Measurements from ENCODE around the gene STAT5B.
A peak's percentile ranks its signal among the peaks of the same experiment; 100 is the strongest.

The STAT5B gene

DNA sequence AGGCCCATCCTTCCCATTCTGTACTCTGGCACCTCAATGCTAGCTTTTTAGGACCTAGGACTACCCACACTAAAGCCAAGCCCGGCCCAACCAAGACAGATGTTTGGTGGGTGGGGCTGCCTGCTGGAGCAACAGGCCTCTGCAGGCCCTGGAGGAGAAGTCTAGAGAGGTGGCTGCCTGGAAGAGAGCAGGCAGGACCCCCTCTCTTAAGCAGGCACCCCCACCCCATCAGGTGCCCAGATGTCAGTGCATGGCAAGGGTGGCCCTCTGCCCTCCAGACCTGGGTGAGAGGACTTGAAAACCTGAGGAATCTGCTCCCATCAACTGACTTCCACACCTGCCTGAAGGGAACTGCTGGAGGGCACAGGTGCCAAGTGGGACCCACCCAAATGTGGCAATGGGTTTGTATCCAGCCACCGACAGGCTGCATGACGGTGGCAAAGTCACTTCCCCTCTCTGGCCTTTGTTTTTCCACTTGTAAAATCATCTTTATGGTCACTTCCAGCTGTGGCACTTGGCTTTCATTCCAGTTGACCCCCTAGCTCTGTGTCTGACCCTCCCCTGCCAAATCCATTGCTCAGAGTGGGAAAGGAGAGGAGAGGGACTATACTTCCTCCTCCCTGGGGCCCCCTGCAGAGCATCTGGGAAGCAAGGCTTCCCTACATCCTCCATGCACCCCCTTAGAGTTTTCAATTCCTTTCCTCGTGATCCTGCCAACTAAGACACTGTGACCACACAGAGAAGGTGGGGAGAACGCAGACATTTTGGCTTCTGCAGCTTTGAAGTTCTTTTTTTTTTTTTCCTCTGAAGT, 10.4 kb upstream of the STAT5B start:
- DNase-seq (ENCODE audit: low read depth in 1 of 2, low spot score in 1 of 2) = no peak

DNA sequence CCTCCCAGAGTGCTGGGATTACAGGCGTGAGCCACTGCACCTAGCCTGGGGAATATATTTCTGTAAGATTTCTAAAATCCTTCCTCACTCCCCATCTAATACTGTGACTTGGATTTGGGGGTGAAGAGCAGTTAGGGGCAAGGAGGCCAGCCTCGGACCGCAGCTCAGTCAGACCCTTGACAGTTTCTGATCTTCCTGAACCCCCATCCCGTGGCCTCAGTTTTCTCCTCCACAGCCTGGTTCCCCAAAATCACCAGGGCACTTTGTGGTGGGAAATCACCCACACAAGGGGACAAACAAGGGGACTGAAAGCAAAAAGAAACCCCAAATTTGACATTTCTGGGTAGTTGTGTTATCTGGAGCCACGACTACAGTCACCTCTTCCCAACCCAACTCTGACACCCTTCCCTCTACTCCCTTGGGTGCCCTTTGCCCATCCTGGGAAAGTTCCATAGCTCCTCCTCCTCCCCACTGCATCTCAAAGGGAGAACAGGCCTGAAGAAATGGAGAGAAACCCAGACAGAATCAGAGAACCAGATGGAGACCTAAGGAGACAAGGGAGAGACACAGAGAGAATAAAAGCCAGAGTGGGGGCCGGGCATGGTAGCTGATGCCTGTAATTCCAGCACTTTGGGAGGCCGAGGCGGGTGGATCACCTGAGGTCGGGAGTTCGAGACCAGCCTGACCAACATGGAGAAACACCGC, 9.3 kb upstream of the STAT5B start:
- DNase-seq (ENCODE audit: low read depth in 1 of 2, low spot score in 1 of 2) = no peak

DNA sequence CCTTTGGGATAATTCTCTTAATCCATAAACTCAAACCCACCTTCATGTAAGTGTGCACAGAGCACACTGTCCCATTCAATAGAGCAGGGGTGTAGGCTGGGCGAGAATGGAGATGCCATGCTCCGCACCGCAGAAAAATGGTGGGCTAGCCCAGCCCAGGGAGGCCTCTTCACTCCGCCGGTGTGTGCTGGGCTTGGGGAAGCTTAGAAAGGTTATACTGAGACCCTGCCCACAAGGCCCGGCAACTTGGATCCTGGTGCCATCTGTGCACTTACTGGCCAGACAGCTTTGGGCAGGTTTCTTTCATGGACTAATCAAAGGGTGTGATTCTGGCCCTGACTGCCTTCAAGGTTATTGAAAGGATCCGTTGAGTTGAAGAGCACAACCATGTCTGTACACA, 8.4 kb upstream of the STAT5B start:
- DNase-seq (ENCODE audit: low read depth in 1 of 2, low spot score in 1 of 2) = no peak

DNA sequence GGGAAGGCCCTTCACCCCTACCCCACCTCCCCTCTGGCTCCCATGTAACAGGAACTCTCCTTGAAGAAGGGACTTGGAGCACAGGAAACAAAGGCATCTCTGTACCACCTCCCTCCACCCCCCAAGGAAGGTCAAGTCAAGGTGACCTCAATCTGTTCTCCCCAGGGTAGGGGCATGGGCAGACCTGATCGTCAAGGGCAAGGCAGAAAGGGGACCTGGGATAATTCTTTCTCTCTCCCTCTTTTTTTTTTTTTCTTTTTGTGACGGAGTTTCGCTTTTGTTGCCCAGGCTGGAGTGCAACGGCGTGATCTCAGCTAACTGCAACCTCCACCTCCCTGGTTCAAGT, 7.8 kb upstream of the STAT5B start:
- no peak for DNase-seq (ENCODE audit: low read depth in 1 of 2, low spot score in 1 of 2)

DNA sequence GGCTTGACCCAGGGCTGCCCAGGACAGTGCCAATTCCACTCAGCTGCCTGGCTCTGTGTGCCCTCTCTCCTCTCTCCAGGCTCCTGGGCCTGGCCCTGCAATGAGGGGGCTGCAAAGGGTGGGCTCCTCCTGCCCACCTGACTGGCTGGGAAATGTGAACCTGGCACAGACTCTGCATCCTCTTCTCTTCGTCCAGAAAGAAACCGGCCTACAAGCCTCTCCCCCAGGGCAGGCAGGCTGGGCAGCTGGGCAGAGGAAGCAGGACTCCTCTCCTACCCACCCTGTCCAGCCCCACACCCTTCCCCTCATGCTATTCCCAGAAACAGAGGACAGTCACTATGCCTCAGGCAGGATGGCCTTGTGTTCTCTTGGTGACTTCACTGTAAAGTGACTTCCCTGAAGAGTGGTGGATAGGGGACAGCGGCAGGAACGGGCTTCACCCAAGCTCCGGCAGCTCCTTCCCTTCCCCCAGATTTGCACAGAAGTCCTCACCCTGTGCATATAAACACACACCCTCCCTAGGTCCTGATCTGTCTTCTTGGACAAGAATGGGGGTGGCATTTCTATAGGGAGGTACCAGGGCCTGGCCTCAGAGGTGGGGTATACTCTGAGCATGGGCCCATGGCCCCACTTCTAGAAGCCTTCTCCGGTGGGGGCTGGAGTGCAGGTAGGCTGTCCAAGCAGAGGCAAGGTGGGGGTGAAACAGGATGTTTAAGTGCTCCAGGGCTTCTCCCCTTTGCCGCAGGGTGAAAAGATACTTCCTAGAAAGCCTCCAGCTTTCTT, 7.2 kb upstream of the STAT5B start:
- DNase-seq (ENCODE audit: low read depth in 1 of 2, low spot score in 1 of 2) = no peak

DNA sequence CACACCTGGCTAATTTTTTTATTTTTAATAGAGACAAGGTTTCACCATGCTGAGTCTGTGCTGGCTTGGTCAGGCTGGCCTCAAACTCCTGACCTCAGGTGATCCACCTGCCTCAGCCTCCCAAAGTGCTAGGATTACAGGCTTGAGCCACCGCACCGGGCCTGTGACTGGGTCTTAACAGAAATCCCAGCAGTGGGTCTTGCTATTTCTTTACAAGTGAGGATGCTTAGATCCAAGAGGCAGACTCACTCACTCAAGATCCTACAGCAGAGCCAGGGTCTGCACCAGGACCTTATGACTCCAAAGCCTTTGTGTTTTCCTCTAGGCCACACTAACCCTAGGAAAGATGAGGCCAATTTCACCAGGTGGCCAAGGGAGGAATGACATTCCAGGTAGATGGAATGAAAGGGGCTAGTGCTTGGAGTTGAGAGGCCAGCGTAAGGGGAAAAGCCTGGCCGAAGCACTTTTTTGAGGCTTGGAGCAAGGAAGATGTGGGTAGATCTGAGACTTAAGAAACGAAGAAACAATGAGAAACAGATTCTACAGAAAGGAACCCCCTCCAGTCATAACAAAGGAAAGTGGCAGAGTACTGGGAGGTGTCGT, 6.4 kb upstream of the STAT5B start:
- no peak for DNase-seq (ENCODE audit: low read depth in 1 of 2, low spot score in 1 of 2)

DNA sequence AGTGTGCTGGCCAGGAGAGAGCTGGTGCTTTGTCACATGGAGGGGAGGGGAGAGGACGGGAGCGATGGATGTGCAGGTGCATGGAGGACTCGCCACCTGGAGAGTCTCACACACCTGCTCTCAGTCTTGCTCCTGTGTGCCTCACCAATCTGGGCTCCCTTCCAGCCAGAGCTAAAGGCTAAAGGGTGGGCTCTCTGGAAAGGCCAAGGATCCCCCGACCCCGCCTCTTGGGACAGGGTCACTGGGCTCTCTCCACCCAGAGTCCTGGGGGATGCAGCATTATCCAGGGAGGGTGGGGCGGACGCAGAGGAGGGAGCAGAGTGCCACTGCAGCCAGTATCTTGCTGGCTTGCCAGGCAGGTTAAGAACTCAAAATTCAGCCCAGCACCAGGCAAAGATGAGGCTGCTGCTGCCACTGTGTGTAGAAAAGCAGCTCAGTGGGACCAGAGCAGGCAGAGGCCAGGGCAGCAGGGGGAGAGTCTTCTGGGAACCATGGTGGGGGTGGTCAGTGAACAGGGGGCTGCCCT, 5.4 kb upstream of the STAT5B start:
- DNase-seq (ENCODE audit: low read depth in 1 of 2, low spot score in 1 of 2) = no peak

DNA sequence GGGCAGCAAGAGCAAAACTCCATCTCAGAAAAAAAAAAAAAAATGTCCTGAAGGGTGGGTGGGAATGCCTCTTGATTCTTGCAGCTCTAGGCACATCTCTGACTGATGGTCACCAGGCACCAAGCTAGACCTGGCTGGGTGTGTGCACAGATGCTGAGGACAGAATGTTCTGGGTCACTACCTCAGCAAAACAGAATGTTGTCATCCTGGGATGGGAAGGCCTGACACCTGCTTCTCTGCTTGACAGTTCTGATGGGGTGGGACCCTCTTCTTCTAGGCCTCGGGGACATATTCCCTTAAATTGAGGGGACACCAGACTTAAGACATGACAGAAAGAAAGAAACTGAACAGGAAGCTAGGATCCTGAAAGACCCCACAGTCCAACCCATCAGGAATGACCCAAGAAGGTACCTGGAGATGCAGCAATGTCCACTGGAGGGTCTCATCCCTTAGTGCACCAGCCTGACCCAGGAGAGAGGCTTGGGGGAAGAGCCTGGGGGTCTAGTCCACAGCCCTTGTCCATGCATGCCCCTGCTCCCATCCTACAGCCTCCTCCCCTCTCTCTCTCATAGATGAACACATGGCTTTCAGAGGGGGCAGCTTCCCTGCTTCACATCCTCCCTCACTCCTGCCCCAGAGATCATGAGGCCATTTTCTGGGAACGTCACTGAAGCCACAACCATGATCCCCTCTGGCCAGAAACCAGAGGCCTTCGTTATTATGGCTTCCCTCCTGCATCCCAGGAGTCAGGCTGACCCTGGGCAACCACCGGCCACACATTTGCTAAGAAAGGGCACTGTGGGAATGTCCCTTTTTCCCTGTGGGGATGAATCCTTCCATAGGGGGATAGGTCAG, 3.8 kb upstream of the STAT5B start:
- no peak for DNase-seq (ENCODE audit: low read depth in 1 of 2, low spot score in 1 of 2)

DNA sequence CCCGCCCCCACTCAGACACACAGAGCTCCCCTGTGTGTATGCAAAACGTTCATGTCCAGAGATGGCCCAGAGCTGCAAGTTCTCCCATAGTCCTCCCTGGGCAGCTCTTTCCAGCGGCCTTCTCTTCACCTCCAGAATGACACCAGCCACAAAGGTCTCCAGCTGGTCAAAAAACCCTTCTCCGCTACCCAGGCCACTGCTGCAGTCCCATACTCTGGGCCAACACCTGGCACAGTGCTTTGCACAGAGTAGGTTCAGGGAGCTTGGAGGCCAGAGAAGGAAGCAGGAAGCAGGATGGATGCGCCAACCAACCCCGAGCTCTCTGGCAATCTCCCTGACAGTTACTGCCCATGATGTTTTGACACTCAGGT, 1.1 kb upstream of the STAT5B start:
- DNase-seq (ENCODE audit: low read depth in 1 of 2, low spot score in 1 of 2) = no peak

DNA sequence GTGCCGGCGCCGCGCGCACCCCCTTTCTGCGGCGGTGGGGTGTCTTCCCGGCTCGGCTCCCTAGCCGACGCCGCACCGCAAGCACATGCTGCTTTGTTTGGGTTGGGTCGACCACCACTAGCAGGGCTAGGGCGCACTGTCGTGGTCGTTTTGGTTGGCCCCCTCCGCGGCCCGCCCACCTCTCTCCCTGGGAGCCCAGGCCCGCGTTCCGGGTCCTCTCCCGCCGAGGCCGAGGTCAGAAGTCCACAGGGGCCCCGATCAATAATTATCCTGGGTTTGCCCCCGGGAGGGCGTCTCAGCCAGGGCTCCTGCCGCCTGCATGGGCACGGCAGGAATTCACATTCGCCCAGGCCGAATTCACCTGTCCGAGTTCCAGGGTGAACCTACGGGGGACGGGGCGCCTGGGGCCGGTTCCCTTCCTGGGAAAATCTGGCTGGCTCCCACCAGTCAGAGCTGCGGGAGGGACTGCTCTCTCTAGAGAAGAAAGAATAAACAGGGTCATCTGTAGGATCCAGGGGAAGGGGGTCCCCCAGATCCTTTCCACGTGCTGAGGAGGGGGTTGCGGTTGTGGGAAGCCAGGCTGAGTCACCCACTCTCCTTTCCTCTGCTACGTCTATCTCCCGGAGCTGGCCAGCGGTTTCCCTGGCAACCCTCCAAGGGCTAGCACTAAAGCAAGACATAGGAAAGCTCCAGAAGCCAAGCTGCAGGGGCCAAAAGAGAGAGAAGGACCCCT, 584 bp upstream of the STAT5B start:
- DNase-seq (ENCODE audit: low read depth in 1 of 2, low spot score in 1 of 2) = peak in 1 of 2 donors; percentile 23

DNA sequence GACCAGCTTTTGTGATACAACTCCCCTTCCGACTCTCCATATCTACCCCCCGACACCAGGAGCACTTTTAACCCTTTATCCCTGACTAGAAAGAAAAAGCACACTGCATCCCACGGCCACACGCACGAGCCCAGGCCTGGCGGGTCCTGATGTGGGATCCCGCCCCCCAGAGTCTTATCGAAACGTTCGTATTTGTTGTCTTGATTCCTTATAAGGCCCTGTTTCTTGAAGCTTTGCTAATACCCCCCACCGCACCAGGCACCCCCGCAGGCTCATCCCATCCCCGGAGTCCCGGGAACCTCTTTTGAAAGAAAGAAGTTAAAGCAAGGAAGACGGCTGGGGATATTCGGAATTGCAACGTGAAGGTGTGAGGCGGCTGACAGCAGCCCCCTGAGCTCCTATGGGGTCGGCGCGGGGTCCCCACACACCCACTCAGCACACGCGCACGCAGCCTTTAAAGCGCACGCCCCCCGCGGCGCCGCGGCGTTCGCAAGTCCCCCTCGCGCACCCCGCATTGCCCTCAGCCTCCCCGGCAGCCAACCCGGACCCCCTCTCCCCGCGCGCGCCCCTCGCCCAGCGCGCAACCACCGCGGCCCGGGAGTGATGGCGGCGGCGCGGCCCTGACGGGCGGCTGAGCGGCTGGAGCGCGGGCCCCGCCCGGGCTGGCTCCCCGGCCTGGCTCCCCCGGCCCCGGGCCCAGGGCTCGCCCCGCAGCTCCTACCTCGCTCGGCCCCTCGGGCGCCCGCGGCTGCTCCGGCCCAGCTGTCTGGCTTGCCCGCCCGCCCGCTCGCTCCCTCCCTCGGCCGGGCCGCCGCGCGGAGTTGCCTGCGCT, 448 bp downstream of the STAT5B start:
- DNase-seq (ENCODE audit: low read depth in 1 of 2, low spot score in 1 of 2) = no peak

DNA sequence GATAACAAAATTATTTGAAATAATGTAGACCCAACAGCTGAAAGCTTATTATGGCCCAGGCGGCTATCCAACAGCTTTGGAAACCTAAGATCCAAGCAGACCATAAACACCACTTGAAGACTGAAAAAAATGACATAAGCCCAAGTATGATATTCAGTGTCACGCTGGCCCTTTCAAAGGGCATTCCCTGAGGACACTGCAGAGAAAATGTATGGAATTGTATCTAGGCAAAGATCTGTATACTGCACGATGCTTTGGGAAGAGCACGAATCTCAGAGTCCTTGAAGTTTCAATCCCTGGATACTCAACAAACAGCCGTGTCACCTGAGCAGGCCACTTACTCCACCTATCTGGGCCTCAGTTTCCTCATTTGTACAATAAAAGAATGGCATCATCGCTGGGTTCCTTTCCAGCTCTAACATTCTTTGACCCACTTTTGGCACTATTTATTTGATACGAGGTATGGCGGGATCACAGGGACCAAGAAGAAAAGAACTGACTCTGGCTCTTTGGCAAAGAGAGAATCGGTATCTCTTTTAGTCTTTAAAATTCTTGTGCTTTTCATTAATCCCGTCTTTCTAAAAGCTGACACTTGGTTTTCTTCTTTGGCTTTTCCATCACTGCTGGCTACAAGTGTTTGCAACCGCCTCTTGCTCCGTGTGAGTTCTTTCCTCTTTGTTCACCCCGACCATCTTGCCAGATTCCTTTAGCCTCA, 1.2 kb downstream of the STAT5B start:
- DNase-seq (ENCODE audit: low read depth in 1 of 2, low spot score in 1 of 2) = no peak

DNA sequence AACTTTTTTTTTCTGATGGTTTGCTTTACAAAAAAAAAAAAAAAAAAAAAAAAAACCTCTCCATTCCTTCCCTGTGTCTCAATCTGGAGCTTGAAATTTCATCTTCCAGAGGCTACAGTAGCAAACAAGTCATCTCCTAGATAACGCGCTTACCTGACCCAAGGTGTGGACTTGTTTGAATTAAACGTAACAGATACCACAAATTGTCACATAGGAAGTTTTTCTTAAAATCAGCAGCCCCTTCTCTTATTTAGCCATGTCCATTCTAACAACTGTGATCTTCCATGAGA, 2.0 kb downstream of the STAT5B start:
- DNase-seq (ENCODE audit: low read depth in 1 of 2, low spot score in 1 of 2) = no peak

DNA sequence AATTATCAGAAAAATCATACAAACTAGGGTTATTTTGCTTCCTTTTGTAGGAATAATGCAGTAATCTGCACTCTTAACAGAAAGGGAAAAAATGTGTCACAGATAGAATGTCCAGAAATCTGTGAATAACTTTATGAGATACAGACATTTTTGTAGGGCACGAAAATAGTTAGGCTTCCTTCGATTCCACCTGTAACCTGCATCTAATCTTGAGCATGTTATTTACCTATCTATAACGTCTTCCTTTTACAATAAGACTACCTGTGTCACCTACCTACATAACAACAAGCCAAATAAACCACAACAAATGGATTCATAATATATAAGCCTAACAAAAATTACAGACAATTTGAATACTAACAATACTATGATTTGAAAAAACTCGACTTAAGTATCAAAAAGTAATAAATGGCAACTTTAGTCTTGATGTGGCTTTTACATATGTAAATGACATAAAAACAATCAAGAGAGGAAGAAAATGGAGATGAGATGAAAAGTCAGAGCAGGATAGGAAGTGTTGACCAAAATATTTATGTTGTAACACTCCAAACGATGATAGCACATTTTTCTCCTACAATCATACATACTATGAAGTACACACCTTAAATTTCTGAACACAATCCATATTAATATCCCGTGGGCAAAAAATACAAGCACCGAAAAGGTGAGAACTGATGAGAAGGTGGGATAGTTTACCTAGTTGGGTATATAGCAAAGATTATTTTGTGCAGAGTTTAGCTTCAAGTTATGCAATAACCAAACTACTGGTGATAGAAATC, 2.5 kb downstream of the STAT5B start:
- no peak for DNase-seq (ENCODE audit: low read depth in 1 of 2, low spot score in 1 of 2)

DNA sequence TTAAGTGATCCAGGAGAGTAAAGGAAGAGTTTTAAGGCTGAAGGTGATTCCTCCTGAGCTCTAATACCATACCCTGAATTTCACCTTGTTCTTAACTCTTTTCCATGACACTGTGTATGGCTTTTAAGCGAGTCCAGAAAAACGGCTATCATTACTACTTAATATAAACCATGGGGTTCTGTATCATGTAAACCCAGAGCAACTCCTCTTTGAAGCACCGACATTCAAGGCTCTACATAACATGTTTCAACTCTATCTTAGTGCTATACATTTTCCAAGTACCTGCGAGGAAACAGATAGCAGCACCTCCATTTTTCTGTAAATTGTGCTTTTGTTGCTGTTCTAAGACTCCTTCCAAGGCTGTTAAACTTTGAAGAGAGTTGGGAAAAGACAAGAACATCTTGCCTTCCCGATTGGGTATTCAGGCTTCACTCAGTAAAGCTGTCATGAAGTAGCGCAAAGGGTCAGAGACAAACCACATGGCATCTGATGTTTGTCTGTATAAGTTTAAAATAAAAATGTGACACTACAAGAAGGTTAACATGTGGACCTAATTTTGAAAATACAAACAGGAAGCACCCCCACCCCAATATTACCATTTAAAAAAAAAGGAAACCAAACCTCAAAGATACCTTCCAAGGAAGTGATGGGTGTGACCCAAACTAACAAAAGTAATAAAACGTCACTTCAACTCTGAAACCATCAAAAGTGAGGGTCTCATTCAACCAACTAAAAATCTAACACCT, 3.9 kb downstream of the STAT5B start:
- no peak for DNase-seq (ENCODE audit: low read depth in 1 of 2, low spot score in 1 of 2)

DNA sequence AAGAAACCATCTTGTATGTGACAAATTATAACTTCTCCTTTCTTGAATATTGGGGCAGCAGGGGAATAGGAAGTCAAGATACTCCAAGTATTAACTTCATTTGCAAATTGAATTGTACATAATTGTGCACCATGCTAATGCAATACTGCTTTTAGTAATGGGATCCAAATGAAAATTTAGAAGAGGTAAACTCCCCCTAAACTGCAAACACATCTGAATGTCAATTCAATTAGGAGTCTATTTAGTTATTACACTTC, 4.5 kb downstream of the STAT5B start:
- DNase-seq (ENCODE audit: low read depth in 1 of 2, low spot score in 1 of 2) = no peak

DNA sequence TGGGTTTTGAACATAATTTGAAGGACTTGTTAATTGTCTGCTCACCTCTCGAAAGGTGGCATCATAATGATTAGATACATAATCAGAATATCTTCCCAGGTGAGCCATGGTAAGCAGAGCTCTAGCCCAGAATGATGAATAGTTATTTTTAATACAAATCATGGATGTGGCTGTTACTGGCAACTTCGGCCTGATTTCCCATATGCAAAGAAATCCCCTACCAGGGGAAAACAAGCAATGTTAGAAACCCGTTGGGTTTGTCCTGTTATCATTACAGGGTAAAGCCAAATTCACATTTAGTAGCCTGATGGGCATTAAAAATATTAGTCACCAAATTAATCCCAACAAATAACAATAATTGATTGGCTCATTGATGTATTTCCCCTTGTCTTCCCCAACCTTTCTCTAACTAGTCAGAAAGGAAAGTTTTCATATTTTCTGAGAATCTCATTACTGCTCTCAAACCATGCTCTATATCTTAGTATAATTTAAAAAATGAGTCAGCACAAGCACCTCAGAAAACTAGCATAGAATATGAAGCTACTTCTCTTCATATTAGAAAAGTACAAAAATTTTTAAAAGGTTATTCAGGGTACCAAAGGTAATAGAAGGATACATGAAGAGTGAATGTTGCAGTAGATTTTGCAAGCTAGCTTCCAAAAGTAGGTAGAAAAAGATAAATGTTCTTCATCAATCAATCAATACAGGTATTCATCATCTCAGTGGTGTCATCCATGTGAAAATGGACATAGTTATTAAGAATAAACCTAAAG, 5.0 kb downstream of the STAT5B start:
- no peak for DNase-seq (ENCODE audit: low read depth in 1 of 2, low spot score in 1 of 2)
